Mesendoderm (in vitro differentiated cells): ENCODE measurements around the gene PCNP. TPM values are rescaled to one million over a fixed set of nuclear protein-coding genes. Genes with fewer than 3 reads are reported as not detected.
A peak's percentile ranks its signal among the peaks of the same experiment; 100 is the strongest.

Source experiments
- DNase-seq: peaks from one replicate; pipeline ENCODE4 v3.0.0; 2013
- H2AK5ac ChIP-seq: 2 replicates; pipeline ENCODE4 v1.6.1; 2013; ENCODE audit warnings: low read length, inconsistent platforms
- H2BK120ac ChIP-seq: 2 replicates; pipeline ENCODE4 v1.6.1; 2013; ENCODE audit warnings: low read depth, mild to moderate bottlenecking, low read length, moderate library complexity, mixed read lengths
- H2BK15ac ChIP-seq: replicated peaks from 2 replicates; pipeline ENCODE4 v1.6.1; 2013; ENCODE audit warnings: low read depth, mild to moderate bottlenecking, moderate library complexity
- H2BK5ac ChIP-seq: 2 replicates; pipeline ENCODE4 v1.6.1; 2013; ENCODE audit warnings: low read length, inconsistent platforms
- H3K18ac ChIP-seq: 2 replicates; pipeline ENCODE4 v1.6.1; 2013; ENCODE audit warnings: mild to moderate bottlenecking, low read length, mixed read lengths
- H3K23ac ChIP-seq: one replicate; pipeline ENCODE4 v1.6.1; 2013; ENCODE audit warnings: low read length
- H3K27ac ChIP-seq: 2 replicates; pipeline ENCODE4 v1.5.1; 2013; ENCODE audit warnings: low read depth, mild to moderate bottlenecking, inconsistent platforms, low read length, moderate library complexity
- H3K27me3 ChIP-seq: 2 replicates; pipeline ENCODE4 v1.6.1; 2013; ENCODE audit warnings: low read length, control low read depth, mild to moderate bottlenecking, inconsistent platforms; ENCODE audit not compliant: insufficient read depth, poor library complexity
- H3K36me3 ChIP-seq: 2 replicates; pipeline ENCODE4 v1.6.1; 2013; ENCODE audit warnings: low read length, inconsistent platforms; ENCODE audit not compliant: control insufficient read depth, insufficient read depth
- H3K4ac ChIP-seq: one replicate; pipeline ENCODE4 v1.6.1; 2013; ENCODE audit warnings: low read depth, mild to moderate bottlenecking, low read length, moderate library complexity
- H3K4me1 ChIP-seq: 2 replicates; pipeline ENCODE4 v1.6.1; 2013; ENCODE audit warnings: low read depth, low read length, inconsistent platforms; ENCODE audit not compliant: control insufficient read depth
- H3K4me2 ChIP-seq: 2 replicates; pipeline ENCODE4 v1.6.1; 2013; ENCODE audit warnings: low read length
- H3K4me3 ChIP-seq: 2 replicates; pipeline ENCODE4 v1.5.1; 2013; ENCODE audit warnings: mild to moderate bottlenecking, low read length
- H3K56ac ChIP-seq: one replicate; pipeline ENCODE4 v1.6.1; 2013; ENCODE audit warnings: low read length
- H3K79me1 ChIP-seq: 2 replicates; pipeline ENCODE4 v1.6.1; 2013; ENCODE audit warnings: low read length, inconsistent platforms
- H3K79me2 ChIP-seq: 2 replicates; pipeline ENCODE4 v1.6.1; 2013; ENCODE audit warnings: mild to moderate bottlenecking, low read length; ENCODE audit not compliant: control insufficient read depth, insufficient read depth
- H3K9ac ChIP-seq: 2 replicates; pipeline ENCODE4 v1.6.1; 2013; ENCODE audit warnings: low read length, inconsistent platforms
- H4K5ac ChIP-seq: one replicate; pipeline ENCODE4 v1.6.1; 2013; ENCODE audit warnings: low read length
- H4K8ac ChIP-seq: one replicate; pipeline ENCODE4 v1.6.1; 2013; ENCODE audit warnings: low read depth, mild to moderate bottlenecking, control low read depth, low read length, moderate library complexity
- WGBS: extraction: QIAGEN DNeasy Blood & Tissue Kit; methylation state at CpG from one replicate; pipeline ENCODE4 v1.1.7; 2013; ENCODE audit warnings: low lambda C conversion rate, missing lambda C conversion rate; ENCODE audit not compliant: insufficient coverage; ENCODE audit errors: extremely low coverage; 5-methylcytosine and 5-hydroxymethylcytosine counted together
- polyA plus RNA-seq, 2 experiments: library from polyadenylated mRNA; stranded (reverse); fragments of 200-250 nt; gene quantifications; one replicate each; pipeline ENCODE4 v1.2.3, GENCODE V29; 2013

Gene PCNP, protein sequence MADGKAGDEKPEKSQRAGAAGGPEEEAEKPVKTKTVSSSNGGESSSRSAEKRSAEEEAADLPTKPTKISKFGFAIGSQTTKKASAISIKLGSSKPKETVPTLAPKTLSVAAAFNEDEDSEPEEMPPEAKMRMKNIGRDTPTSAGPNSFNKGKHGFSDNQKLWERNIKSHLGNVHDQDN
- polyA plus RNA-seq (2013, experiment 1 of 2), result 112 TPM
- 109 TPM for polyA plus RNA-seq (2013, experiment 2 of 2)

DNA sequence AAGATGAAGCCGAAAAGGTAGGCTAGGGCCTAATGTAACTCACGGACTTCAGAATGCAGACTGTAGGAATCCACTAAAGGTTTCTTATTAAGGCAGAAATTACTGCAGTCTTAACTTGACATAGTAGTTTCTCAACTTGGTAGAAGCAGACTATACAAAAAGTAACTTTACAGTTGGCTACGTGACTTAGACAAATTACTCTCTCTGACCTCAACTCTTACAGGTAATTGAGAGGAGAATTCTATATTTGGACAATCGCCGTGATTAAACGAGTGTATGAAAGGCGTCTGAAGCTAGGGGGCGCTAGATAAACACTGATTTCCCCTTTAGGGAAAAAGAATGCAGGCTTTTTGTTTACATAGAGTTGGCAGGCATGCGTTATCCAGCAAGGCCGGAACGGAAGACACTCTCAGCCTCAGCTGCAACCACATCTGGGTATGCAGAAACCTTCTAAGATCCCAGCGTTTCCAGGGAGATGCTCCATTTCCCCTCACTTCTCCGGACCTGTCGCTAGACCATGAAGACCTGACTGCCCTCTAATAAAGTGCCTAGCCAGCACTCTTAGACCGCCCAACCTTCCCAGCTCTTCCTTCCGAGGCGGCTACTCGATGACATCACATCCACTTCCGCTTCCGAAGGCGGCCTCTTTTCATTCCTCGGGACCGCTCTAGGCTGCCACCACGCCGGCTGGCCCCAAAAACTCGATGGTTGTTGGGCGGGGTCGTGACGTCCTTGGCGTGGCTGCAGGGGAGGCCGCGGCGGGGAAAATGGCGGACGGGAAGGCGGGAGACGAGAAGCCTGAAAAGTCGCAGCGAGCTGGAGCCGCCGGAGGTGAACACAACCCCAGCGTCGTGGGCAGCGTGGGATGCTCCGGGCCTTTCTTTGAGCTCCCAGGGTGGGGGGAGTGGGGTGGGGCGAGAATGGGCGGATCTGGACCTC is at the start of gene PCNP:
TSS of gene PCNP (plus strand) at position 732 of the 939 bp plus-strand sequence. CDS start at position 768, 36 bp downstream.
- DNase-seq, result peak; percentile 100
- H3K4ac ChIP-seq, result peak within 1 kb of the TSS; percentile 86
- H3K4me3 ChIP-seq, result peak within 1 kb of the TSS; percentile 93
- H3K4me1 ChIP-seq, result no peaks in the 10 kb centered on the region
- H3K23ac ChIP-seq, result peak within 1 kb of the TSS; percentile 82
- no peaks in the 10 kb centered on the region for H3K79me1 ChIP-seq
- peak within 1 kb of the TSS; percentile 46 for H2BK15ac ChIP-seq
- peak within 1 kb of the TSS; percentile 86 for H3K27ac ChIP-seq
- no CpG with 5 or more reads among the region's 47 CpGs for WGBS
- no peaks in the 10 kb centered on the region for H3K27me3 ChIP-seq
- H3K36me3 ChIP-seq, result no peaks in the 10 kb centered on the region
- H3K18ac ChIP-seq, result peak within 1 kb of the TSS; percentile 97
- peak within 1 kb of the TSS; percentile 46 for H2BK5ac ChIP-seq
- peaks cover 30% of the 10 kb centered on the region for H3K79me2 ChIP-seq
- peak within 1 kb of the TSS; percentile 46 for H2BK120ac ChIP-seq
- H3K56ac ChIP-seq, result peak within 1 kb of the TSS; percentile 99
- peak within 1 kb of the TSS; percentile 53 for H3K4me2 ChIP-seq
- H2AK5ac ChIP-seq, result peak within 1 kb of the TSS; percentile 91
- peak within 1 kb of the TSS; percentile 98 for H3K9ac ChIP-seq
- no peak within 1 kb of the TSS for H4K5ac ChIP-seq
- H4K8ac ChIP-seq, result no peak within 1 kb of the TSS

DNA sequence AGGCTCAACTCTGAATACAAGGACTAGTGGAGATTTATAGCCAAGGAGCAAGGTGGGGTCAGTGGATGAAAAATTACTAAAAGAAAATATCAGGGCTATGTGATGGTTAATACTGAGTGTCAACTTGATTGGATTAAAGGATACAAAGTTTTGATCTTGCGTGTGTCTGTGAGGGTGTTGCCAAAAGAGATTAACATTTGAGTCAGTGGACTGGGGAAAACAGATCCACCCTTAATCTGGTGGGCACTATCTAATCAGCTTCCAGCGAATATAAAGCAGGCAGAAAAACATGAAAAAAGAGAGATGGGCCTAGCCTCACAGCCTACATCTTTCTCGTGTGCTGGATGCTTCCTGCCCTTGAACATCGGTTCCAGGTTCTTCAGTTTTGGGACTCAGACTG is 46.5 kb upstream of the PCNP start:
- no peaks in the 10 kb centered on the region for H3K79me1 ChIP-seq
- no peak overlapping the region for H3K18ac ChIP-seq
- no peak overlapping the region for H3K4me2 ChIP-seq
- H3K4ac ChIP-seq, result no peak overlapping the region
- H3K79me2 ChIP-seq, result no peaks in the 10 kb centered on the region
- peaks cover 4% of the 10 kb centered on the region for H3K4me1 ChIP-seq
- no peak overlapping the region for H3K56ac ChIP-seq
- no peak overlapping the region for H4K5ac ChIP-seq
- no CpG with 5 or more reads among the region's 4 CpGs for WGBS
- H3K23ac ChIP-seq, result no peak overlapping the region
- H3K4me3 ChIP-seq, result no peak overlapping the region
- no peak overlapping the region for H3K9ac ChIP-seq
- H3K36me3 ChIP-seq, result no peaks in the 10 kb centered on the region
- H2BK5ac ChIP-seq, result no peak overlapping the region
- H4K8ac ChIP-seq, result no peak overlapping the region
- no peak overlapping the region for H3K27ac ChIP-seq
- H2BK15ac ChIP-seq, result no peak overlapping the region
- no peak overlapping the region for H2AK5ac ChIP-seq
- peak; percentile 60 for DNase-seq
- H2BK120ac ChIP-seq, result no peak overlapping the region
- no peaks in the 10 kb centered on the region for H3K27me3 ChIP-seq

DNA sequence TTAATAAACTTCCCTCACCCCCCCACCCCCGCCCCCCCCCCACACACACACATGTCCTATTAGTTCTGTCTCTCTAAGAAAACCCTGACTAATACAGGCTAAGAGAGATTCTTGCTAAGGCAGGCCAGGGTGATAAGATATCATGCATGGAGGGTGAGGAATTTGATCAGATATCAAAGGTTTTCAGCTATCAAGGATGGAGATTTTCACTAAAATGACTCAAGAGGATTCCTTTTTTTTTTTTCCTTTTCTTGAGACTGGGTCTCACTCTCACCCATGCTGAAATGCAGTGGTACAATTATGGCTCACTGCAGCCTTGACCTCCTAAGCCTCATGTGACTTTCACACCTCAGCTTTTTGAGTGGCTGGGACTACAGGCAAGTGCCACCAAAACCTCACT is 46.1 kb upstream of the PCNP start:
- Histone ChIP-seq H3K18ac (peak overlapping the region; percentile 64), H4K5ac (no peak overlapping the region), H4K8ac (no peak overlapping the region), H3K23ac (no peak overlapping the region), H2AK5ac (no peak overlapping the region), H3K36me3 (no peaks in the 10 kb centered on the region), H2BK5ac (no peak overlapping the region), H3K27me3 (no peaks in the 10 kb centered on the region), H3K4me2 (no peak overlapping the region), H3K56ac (peak overlapping the region; percentile 29), H3K9ac (no peak overlapping the region), H3K79me1 (no peaks in the 10 kb centered on the region), H2BK120ac (no peak overlapping the region), H3K27ac (no peak overlapping the region), H3K4me1 (peaks cover 6% of the 10 kb centered on the region), H3K79me2 (no peaks in the 10 kb centered on the region), H3K4ac (no peak overlapping the region), H3K4me3 (no peak overlapping the region), H2BK15ac (no peak overlapping the region)
- no CpG with 5 or more reads among the region's 1 CpG for WGBS
- DNase-seq, result peak; percentile 62

DNA sequence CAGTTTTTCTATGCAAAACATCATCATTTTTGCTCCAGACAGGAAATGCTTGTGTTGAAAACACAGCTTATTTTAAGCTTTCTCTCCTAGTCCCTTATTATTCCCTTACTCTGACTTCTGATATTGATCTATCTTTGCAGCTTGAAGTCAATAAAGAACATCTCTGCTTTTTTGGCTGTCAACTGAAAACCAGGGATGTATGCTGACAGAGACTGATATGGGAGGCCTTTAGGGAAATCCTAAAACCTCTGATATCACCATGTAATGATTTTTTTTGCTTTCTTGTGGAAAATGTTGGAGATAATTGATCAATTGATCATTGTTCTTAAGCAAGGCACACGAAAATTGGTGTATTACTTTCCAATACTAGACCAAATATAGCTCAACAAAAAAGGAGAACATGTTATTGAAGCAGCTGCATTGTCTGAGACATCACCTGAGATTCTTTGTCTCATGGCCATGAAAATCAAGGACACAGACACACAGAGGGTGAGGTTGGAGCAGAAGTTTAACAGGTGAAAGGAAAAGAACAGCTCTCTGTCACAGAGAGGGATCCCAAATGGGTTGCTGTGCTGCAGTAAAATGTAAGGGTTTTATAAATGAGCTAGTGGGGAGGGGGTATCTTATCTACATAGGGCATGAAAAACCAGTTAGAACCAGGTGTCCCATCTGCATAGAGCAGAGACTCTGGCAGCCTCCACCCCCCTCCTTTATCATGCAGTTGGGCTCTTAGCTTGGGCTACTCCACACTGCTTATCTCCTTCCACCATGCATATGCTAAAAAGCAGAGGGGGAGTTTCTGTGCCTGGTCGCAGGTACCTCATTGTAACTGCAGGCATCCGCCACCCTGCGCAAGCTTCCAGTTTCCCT is 43.9 kb upstream of the PCNP start:
- Histone ChIP-seq H2BK120ac (no peak overlapping the region), H2BK15ac (no peak overlapping the region)
- WGBS, result no CpG with 5 or more reads among the region's 4 CpGs

DNA sequence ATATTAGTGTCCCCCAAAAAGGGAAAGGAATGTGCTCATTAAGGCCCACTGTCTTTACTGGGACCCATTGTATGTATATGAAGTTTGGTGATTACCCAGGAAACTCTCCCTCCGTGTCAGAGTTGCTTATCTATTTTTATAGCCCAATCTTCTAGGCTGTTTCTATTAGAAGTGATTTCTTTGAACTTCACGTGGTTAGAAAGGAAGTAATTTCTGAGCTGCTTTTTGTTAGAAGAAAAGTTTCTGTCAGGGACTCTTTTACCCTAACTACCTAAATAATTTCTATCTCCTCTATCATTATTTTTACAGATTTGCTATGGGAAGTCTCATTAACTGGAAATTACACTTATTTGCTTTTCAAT is 43.3 kb upstream of the PCNP start:
- peak overlapping the region; percentile 19 for H2BK15ac ChIP-seq
- no peak overlapping the region for H3K4me2 ChIP-seq
- no peak overlapping the region for H2BK120ac ChIP-seq
- H3K9ac ChIP-seq, result no peak overlapping the region
- no peaks in the 10 kb centered on the region for H3K79me1 ChIP-seq
- H3K27ac ChIP-seq, result peak overlapping the region; percentile 45
- H3K56ac ChIP-seq, result no peak overlapping the region
- no peak overlapping the region for H3K23ac ChIP-seq
- no peak overlapping the region for H2BK5ac ChIP-seq
- no peak overlapping the region for H3K4ac ChIP-seq
- H3K79me2 ChIP-seq, result no peaks in the 10 kb centered on the region
- WGBS, result no CpG with 5 or more reads among the region's 2 CpGs
- H3K4me3 ChIP-seq, result no peak overlapping the region
- H4K5ac ChIP-seq, result no peak overlapping the region
- no peak for DNase-seq
- H4K8ac ChIP-seq, result no peak overlapping the region
- no peak overlapping the region for H3K18ac ChIP-seq
- H3K4me1 ChIP-seq, result peaks cover 6% of the 10 kb centered on the region
- no peaks in the 10 kb centered on the region for H3K36me3 ChIP-seq
- no peaks in the 10 kb centered on the region for H3K27me3 ChIP-seq
- H2AK5ac ChIP-seq, result no peak overlapping the region

More for the DNA sequence above, 43.9 kb upstream of the PCNP start:
- Histone ChIP-seq H2BK5ac (peak overlapping the region; percentile 15), H3K56ac (peak overlapping the region; percentile 30), H3K4me3 (no peak overlapping the region), H3K9ac (no peak overlapping the region), H3K4ac (no peak overlapping the region), H4K5ac (no peak overlapping the region), H3K27ac (peak overlapping the region; percentile 65), H3K4me1 (peaks cover 6% of the 10 kb centered on the region), H3K4me2 (no peak overlapping the region), H3K27me3 (no peaks in the 10 kb centered on the region), H4K8ac (no peak overlapping the region), H3K23ac (no peak overlapping the region), H2AK5ac (no peak overlapping the region), H3K79me1 (no peaks in the 10 kb centered on the region), H3K36me3 (no peaks in the 10 kb centered on the region), H3K18ac (no peak overlapping the region), H3K79me2 (no peaks in the 10 kb centered on the region)
- DNase-seq, result peak; percentile 96
